ENCODE results near the gene TMEM178B. TPM values are rescaled to one million over a fixed set of nuclear protein-coding genes. Genes with fewer than 3 reads are reported as not detected.

TMEM178B gene
- polyA plus RNA-seq, 2 of the 4 experiments (the other 2 are of a cell fraction): 0.88 to 0.93 TPM

DNA sequence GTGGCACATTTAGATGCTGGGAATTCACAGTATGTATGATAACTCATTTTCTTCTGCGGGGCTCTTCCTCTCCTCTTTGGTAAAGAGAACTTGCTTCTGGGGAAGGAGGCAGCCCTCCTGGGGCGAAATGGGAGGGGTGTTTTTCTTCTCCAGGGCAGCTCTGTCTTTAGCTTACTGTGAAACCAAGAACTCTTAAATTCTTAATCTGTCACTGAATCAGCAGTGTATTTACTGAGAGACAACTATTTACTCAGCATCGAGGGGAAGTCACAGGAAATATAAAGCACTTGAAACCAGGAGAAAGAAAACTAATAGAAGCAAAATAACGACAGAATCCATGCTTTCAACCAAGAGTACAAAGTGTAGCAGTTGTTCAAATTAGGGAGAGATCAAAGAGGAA lies 319.2 kb downstream of the TMEM178B start:
- Histone ChIP-seq H3K4me3 (no peak overlapping the region), H3K4me2 (no peak overlapping the region), H3K27ac (no peak overlapping the region), H3K9me3 (no peaks in the 10 kb centered on the region), H3K4me1 (no peaks in the 10 kb centered on the region)
- DNase-seq (ENCODE audit: low read depth in 1 of 2, low spot score in 1 of 2): no peak
- no peak for ATAC-seq
- FAIRE-seq: no peak
- 14% methylated on average over 4 of the region's 4 CpGs for WGBS (ENCODE audit: missing lambda C conversion rate)
- ChIA-PET CTCF (no interaction called here), POLR2A (no interaction called here)
- TF ChIP-seq PHF8 (IDR thresholded peaks at IDR 0.05; ENCODE audit: borderline replicate concordance, low read depth): no peak
- TF ChIP-seq ESRRA (IDR thresholded peaks at IDR 0.05; ENCODE audit: borderline replicate concordance, low read length): no peak
- no peak for TF ChIP-seq FOSB (CRISPR knock-in tag; IDR thresholded peaks at IDR 0.05)
- no peak for TF ChIP-seq HDAC2 (IDR thresholded peaks at IDR 0.05)
- TF ChIP-seq, protein P1, sequence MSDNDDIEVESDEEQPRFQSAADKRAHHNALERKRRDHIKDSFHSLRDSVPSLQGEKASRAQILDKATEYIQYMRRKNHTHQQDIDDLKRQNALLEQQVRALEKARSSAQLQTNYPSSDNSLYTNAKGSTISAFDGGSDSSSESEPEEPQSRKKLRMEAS (IDR thresholded peaks at IDR 0.05): no peak
- no peak for TF ChIP-seq CHD4 (IDR thresholded peaks at IDR 0.05; ENCODE audit: borderline replicate concordance)
- no peak for TF ChIP-seq HEYL (CRISPR knock-in tag; IDR thresholded peaks at IDR 0.05)
- TF ChIP-seq, protein P2, sequence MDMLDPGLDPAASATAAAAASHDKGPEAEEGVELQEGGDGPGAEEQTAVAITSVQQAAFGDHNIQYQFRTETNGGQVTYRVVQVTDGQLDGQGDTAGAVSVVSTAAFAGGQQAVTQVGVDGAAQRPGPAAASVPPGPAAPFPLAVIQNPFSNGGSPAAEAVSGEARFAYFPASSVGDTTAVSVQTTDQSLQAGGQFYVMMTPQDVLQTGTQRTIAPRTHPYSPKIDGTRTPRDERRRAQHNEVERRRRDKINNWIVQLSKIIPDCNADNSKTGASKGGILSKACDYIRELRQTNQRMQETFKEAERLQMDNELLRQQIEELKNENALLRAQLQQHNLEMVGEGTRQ (IDR thresholded peaks at IDR 0.05): no peak
- no peak for TF ChIP-seq HOXB5 (CRISPR knock-in tag; IDR thresholded peaks at IDR 0.05)
- TF ChIP-seq MAZ (IDR thresholded peaks at IDR 0.05; ENCODE audit: borderline replicate concordance, low read depth, low read length): no peak
- TF ChIP-seq NFE2L2 (conservative IDR thresholded peaks at IDR 0.05; ENCODE audit: low read length): no peak
- no peak for TF ChIP-seq EHMT2 (IDR thresholded peaks at IDR 0.05; ENCODE audit: low read depth)
- TF ChIP-seq, protein P3, sequence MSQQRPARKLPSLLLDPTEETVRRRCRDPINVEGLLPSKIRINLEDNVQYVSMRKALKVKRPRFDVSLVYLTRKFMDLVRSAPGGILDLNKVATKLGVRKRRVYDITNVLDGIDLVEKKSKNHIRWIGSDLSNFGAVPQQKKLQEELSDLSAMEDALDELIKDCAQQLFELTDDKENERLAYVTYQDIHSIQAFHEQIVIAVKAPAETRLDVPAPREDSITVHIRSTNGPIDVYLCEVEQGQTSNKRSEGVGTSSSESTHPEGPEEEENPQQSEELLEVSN (IDR thresholded peaks at IDR 0.05; ENCODE audit: borderline replicate concordance, low read depth): no peak
- TF ChIP-seq, protein P4, sequence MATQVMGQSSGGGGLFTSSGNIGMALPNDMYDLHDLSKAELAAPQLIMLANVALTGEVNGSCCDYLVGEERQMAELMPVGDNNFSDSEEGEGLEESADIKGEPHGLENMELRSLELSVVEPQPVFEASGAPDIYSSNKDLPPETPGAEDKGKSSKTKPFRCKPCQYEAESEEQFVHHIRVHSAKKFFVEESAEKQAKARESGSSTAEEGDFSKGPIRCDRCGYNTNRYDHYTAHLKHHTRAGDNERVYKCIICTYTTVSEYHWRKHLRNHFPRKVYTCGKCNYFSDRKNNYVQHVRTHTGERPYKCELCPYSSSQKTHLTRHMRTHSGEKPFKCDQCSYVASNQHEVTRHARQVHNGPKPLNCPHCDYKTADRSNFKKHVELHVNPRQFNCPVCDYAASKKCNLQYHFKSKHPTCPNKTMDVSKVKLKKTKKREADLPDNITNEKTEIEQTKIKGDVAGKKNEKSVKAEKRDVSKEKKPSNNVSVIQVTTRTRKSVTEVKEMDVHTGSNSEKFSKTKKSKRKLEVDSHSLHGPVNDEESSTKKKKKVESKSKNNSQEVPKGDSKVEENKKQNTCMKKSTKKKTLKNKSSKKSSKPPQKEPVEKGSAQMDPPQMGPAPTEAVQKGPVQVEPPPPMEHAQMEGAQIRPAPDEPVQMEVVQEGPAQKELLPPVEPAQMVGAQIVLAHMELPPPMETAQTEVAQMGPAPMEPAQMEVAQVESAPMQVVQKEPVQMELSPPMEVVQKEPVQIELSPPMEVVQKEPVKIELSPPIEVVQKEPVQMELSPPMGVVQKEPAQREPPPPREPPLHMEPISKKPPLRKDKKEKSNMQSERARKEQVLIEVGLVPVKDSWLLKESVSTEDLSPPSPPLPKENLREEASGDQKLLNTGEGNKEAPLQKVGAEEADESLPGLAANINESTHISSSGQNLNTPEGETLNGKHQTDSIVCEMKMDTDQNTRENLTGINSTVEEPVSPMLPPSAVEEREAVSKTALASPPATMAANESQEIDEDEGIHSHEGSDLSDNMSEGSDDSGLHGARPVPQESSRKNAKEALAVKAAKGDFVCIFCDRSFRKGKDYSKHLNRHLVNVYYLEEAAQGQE (IDR thresholded peaks at IDR 0.05): no peak
- TF ChIP-seq EHF (CRISPR knock-in tag; IDR thresholded peaks at IDR 0.05): no peak
- no peak for TF ChIP-seq RNF2 (IDR thresholded peaks at IDR 0.05; ENCODE audit: borderline replicate concordance, low read depth)
- no peak for TF ChIP-seq CEBPB (IDR thresholded peaks at IDR 0.05)
- TF ChIP-seq RFX5 (IDR thresholded peaks at IDR 0.05): no peak

DNA sequence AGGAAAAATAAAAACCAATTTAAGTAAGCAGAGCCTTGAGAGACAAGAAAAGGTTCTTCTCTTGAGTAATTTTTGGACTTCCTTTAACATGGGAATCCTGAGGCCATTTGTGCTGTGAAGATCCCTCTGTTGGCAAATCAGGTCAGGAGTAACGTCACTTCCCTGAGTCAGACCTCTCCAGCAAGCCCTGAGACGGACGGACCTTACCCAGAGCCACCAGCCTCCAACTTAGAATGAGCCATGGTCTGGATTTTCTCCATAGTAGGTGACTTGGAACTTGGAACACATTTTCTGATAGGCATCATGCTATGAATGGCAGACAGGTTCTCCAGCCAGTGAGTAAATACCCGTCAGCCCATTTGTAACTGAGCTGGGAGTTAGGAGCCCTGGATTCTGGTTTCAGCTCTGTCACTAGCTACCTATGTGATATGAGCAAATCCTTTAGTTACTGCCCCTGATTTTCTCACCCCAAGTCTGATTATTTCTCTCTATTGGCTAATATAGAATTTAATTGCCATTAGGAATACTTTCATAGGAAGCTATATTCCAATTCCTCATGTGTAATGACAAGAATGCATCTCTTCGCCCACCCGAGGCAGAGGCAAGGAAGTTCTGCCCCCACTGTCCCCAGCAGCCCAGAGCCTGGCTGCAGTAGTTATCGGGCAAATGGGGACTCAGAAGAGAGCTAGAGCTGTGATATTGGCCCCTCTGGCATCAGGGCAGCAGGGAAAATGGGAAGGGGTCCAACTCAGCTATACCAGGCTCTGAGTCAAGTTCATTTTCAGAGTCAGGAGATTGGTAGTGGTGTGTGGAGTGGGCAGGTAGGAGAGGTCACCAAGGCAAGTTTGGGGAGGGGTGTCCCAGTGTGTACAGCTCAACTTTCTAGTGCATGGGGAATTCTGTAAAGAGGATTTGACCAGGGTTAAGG lies 323.6 kb downstream of the TMEM178B start:
- Histone ChIP-seq H3K9me3 (no peaks in the 10 kb centered on the region), H3K4me1 (no peaks in the 10 kb centered on the region), H3K27ac (no peak overlapping the region), H3K4me2 (no peak overlapping the region), H3K4me3 (no peak overlapping the region)
- DNase-seq (ENCODE audit: low read depth in 1 of 2, low spot score in 1 of 2) (no peak), ATAC-seq (no peak), FAIRE-seq (no peak)
- TF ChIP-seq BHLHE40 (IDR thresholded peaks at IDR 0.05; ENCODE audit: low read depth, low read length) (no peak), FOXS1 (CRISPR knock-in tag; IDR thresholded peaks at IDR 0.05) (no peak), FOSL2 (IDR thresholded peaks at IDR 0.05) (no peak), FOSL2 (CRISPR knock-in tag; IDR thresholded peaks at IDR 0.05) (no peak)
- POLR2A ChIA-PET: no interaction called here
- WGBS (ENCODE audit: missing lambda C conversion rate): 34% methylated on average over 7 of the region's 7 CpGs
- CTCF ChIA-PET: interaction anchor here (1.6 kb wide), 1 partner anchor 106 kb away, joined by 4 read pairs; no protein-coding TSS in a partner anchor

Measured in A549 (cell line).